ENCODE results near the gene SPIRE1.
"Not testable (repeated sequence)": the region's sequence is repeated elsewhere in the genome, so short reads cannot be mapped to it uniquely, and the experiment has no call there.

The SPIRE1 gene

GRCh38 chr18:12500986-12501385, 156.9 kb downstream of the SPIRE1 start:
- Histone ChIP-seq H3K36me3 (ENCODE audit: control insufficient read depth, insufficient read depth, low read length) (no peaks in the 10 kb centered on the region), H3K27ac (ENCODE audit: insufficient read depth, low read depth, low read length, poor library complexity, severe bottlenecking) (no peak overlapping the region), H3K4me1 (ENCODE audit: control insufficient read depth, insufficient read depth, low read length) (no peaks in the 10 kb centered on the region), H3K4me3 (ENCODE audit: insufficient read depth, low read depth, low read length) (no peak overlapping the region), H3K27me3 (ENCODE audit: control insufficient read depth, insufficient read depth, low read length, poor library complexity, severe bottlenecking) (no peaks in the 10 kb centered on the region), H3K9me3 (ENCODE audit: control insufficient read depth, low read length) (no peaks in the 10 kb centered on the region)
- 98 to 99% methylated on average over 6 of the region's 6 CpGs for WGBS, 2 experiments

- no peaks in the 10 kb centered on the region for H3K9me3 ChIP-seq (ENCODE audit: control insufficient read depth, low read length)
- H3K4me3 ChIP-seq (ENCODE audit: insufficient read depth, low read depth, low read length): no peak overlapping the region
- H3K36me3 ChIP-seq (ENCODE audit: control insufficient read depth, insufficient read depth, low read length): no peaks in the 10 kb centered on the region
- H3K4me1 ChIP-seq (ENCODE audit: control insufficient read depth, insufficient read depth, low read length): no peaks in the 10 kb centered on the region
- WGBS, 2 experiments: 94% methylated on average over 3 of the region's 3 CpGs
- H3K27ac ChIP-seq (ENCODE audit: insufficient read depth, low read depth, low read length, poor library complexity, severe bottlenecking): no peak overlapping the region
- no peaks in the 10 kb centered on the region for H3K27me3 ChIP-seq (ENCODE audit: control insufficient read depth, insufficient read depth, low read length, poor library complexity, severe bottlenecking)
Measured at GRCh38 chr18:12497839-12498238, 160.1 kb downstream of the SPIRE1 start.

DNA sequence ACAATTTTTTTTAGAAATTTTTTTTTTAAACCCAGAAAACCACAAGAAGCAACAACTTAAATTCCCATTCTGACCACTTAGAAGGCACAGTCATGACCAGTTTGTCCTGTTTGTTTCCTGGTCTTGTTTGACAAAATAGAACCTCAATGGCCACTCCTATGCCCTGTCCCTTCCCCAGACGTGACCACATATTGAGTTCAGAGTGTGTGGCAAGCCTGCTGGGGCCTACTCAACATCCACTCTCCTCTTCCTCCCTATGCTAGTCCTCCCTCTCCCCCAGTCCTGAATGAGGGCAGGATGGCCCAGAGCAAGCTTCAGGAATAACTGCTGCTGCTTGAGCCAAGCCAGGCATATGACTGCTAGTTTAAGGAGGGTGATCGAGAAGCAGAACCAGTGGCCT, 160.6 kb downstream of the SPIRE1 start:
- Histone ChIP-seq H3K36me3 (ENCODE audit: control insufficient read depth, insufficient read depth, low read length) (no peaks in the 10 kb centered on the region), H3K4me1 (ENCODE audit: control insufficient read depth, insufficient read depth, low read length) (no peaks in the 10 kb centered on the region), H3K27ac (ENCODE audit: insufficient read depth, low read depth, low read length, poor library complexity, severe bottlenecking) (no peak overlapping the region), H3K27me3 (ENCODE audit: control insufficient read depth, insufficient read depth, low read length, poor library complexity, severe bottlenecking) (no peaks in the 10 kb centered on the region), H3K9me3 (ENCODE audit: control insufficient read depth, low read length) (no peaks in the 10 kb centered on the region), H3K4me3 (ENCODE audit: insufficient read depth, low read depth, low read length) (no peak overlapping the region)
- WGBS, 2 experiments: 85 to 98% methylated on average over 2 of the region's 2 CpGs

DNA sequence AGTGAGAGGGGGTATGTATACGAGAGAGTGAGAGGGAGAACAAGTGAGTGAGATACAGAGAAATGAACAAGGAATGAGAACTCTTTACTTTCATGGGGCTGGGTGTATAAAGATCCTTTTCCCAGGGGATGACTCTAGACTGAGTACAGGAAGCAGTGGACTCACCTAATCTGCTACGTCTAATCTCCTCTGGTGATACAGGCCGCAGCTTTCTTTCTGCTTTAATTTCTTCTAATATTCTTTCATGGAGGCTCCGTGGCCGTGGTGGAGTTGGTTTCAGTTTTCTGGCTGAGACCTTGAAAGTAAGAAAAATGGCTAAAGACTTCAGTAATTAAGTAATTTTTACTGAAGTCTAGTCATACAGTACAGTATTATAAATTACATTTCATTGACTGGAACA, 165.0 kb downstream of the SPIRE1 start:
- 95 to 99% methylated on average over 5 of the region's 5 CpGs for WGBS, 2 experiments
- no peak overlapping the region for H3K4me3 ChIP-seq (ENCODE audit: insufficient read depth, low read depth, low read length)
- no peaks in the 10 kb centered on the region for H3K27me3 ChIP-seq (ENCODE audit: control insufficient read depth, insufficient read depth, low read length, poor library complexity, severe bottlenecking)
- no peaks in the 10 kb centered on the region for H3K9me3 ChIP-seq (ENCODE audit: control insufficient read depth, low read length)
- H3K4me1 ChIP-seq (ENCODE audit: control insufficient read depth, insufficient read depth, low read length): no peaks in the 10 kb centered on the region
- no peak overlapping the region for H3K27ac ChIP-seq (ENCODE audit: insufficient read depth, low read depth, low read length, poor library complexity, severe bottlenecking)
- no peaks in the 10 kb centered on the region for H3K36me3 ChIP-seq (ENCODE audit: control insufficient read depth, insufficient read depth, low read length)

GRCh38 chr18:12491611-12492435, 166.1 kb downstream of the SPIRE1 start:
- WGBS, 2 experiments: 88 to 91% methylated on average over 8 of the region's 9 CpGs
- Histone ChIP-seq H3K27ac (ENCODE audit: insufficient read depth, low read depth, low read length, poor library complexity, severe bottlenecking) (no peak overlapping the region), H3K4me1 (ENCODE audit: control insufficient read depth, insufficient read depth, low read length) (no peaks in the 10 kb centered on the region), H3K27me3 (ENCODE audit: control insufficient read depth, insufficient read depth, low read length, poor library complexity, severe bottlenecking) (no peaks in the 10 kb centered on the region), H3K4me3 (ENCODE audit: insufficient read depth, low read depth, low read length) (no peak overlapping the region), H3K36me3 (ENCODE audit: control insufficient read depth, insufficient read depth, low read length) (no peaks in the 10 kb centered on the region), H3K9me3 (ENCODE audit: control insufficient read depth, low read length) (no peaks in the 10 kb centered on the region)

DNA sequence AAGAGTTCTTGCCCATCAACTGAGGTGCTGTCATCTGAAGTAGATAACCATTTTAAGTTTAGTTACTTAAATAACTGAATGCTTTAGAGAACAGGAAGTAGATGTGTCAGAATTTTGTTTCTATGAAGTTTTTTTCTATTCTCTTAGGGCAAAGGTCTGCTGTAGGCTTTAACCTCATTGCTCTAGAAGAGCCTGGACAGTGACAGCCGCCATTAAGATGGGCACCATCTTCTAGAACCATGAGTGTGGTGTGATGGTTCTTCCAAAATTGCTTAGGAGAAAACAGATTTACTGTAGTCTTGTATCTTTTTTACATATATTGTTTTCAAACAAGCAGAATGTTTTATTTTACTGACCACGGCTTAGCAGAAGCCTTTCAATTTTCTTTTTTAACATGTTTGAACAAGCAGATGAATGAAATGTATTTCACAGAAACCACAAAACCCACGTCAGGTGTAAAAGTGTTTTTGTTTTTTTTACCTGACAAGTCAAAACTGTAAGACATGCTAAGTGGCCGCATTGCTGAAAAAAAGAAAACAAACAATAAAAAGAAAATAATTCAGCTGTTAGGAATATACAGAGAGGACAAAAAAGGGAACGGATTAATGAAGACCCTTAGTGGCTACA, 172.3 kb downstream of the SPIRE1 start:
- H3K4me3 ChIP-seq (ENCODE audit: insufficient read depth, low read depth, low read length): no peak overlapping the region
- 95 to 96% methylated on average over 4 to 5 of the region's 5 CpGs for WGBS, 2 experiments
- no peaks in the 10 kb centered on the region for H3K36me3 ChIP-seq (ENCODE audit: control insufficient read depth, insufficient read depth, low read length)
- H3K4me1 ChIP-seq (ENCODE audit: control insufficient read depth, insufficient read depth, low read length): no peaks in the 10 kb centered on the region
- H3K27ac ChIP-seq (ENCODE audit: insufficient read depth, low read depth, low read length, poor library complexity, severe bottlenecking): no peak overlapping the region
- H3K27me3 ChIP-seq (ENCODE audit: control insufficient read depth, insufficient read depth, low read length, poor library complexity, severe bottlenecking): no peaks in the 10 kb centered on the region
- H3K9me3 ChIP-seq (ENCODE audit: control insufficient read depth, low read length): no peaks in the 10 kb centered on the region

GRCh38 chr18:12481915-12482314, 176.0 kb downstream of the SPIRE1 start:
- H3K4me3 ChIP-seq (ENCODE audit: insufficient read depth, low read depth, low read length); H3K9me3 ChIP-seq (ENCODE audit: control insufficient read depth, low read length); H3K4me1 ChIP-seq (ENCODE audit: control insufficient read depth, insufficient read depth, low read length); H3K36me3 ChIP-seq (ENCODE audit: control insufficient read depth, insufficient read depth, low read length); H3K27ac ChIP-seq (ENCODE audit: insufficient read depth, low read depth, low read length, poor library complexity, severe bottlenecking); H3K27me3 ChIP-seq (ENCODE audit: control insufficient read depth, insufficient read depth, low read length, poor library complexity, severe bottlenecking): not testable (repeated sequence)
- WGBS, 2 experiments: 92 to 93% methylated on average over 9 to 10 of the region's 10 CpGs

- Histone ChIP-seq H3K27me3 (ENCODE audit: control insufficient read depth, insufficient read depth, low read length, poor library complexity, severe bottlenecking) (no peaks in the 10 kb centered on the region), H3K27ac (ENCODE audit: insufficient read depth, low read depth, low read length, poor library complexity, severe bottlenecking) (no peak overlapping the region), H3K4me1 (ENCODE audit: control insufficient read depth, insufficient read depth, low read length) (peaks cover 4% of the 10 kb centered on the region), H3K4me3 (ENCODE audit: insufficient read depth, low read depth, low read length) (no peak overlapping the region), H3K9me3 (ENCODE audit: control insufficient read depth, low read length) (no peaks in the 10 kb centered on the region), H3K36me3 (ENCODE audit: control insufficient read depth, insufficient read depth, low read length) (no peaks in the 10 kb centered on the region)
Measured at GRCh38 chr18:12479982-12480381, 177.9 kb downstream of the SPIRE1 start.

DNA sequence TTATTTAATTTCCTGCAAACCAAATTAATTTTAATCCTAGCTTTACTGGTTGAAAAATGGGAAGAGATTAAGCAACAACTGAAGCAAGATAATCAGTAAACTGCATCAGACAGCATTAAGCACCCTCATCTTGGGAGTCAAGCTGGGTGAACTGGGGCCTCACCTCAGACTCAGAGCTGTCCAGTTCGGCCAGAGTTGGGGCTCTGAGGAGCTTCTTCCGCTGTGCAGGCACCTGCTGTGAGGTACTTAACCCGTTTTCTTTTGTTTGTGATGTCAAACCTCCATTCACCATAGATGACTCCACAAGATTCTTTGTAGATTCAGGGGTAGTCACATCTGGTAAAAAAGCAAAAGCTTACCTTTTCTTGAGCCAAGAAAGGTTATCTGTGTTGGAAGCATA, 178.4 kb downstream of the SPIRE1 start:
- no peaks in the 10 kb centered on the region for H3K27me3 ChIP-seq (ENCODE audit: control insufficient read depth, insufficient read depth, low read length, poor library complexity, severe bottlenecking)
- no peaks in the 10 kb centered on the region for H3K9me3 ChIP-seq (ENCODE audit: control insufficient read depth, low read length)
- no peaks in the 10 kb centered on the region for H3K36me3 ChIP-seq (ENCODE audit: control insufficient read depth, insufficient read depth, low read length)
- H3K4me1 ChIP-seq (ENCODE audit: control insufficient read depth, insufficient read depth, low read length): peaks cover 4% of the 10 kb centered on the region
- no peak overlapping the region for H3K4me3 ChIP-seq (ENCODE audit: insufficient read depth, low read depth, low read length)
- no peak overlapping the region for H3K27ac ChIP-seq (ENCODE audit: insufficient read depth, low read depth, low read length, poor library complexity, severe bottlenecking)
- WGBS, 2 experiments: 65 to 86% methylated on average over 2 to 3 of the region's 3 CpGs

DNA sequence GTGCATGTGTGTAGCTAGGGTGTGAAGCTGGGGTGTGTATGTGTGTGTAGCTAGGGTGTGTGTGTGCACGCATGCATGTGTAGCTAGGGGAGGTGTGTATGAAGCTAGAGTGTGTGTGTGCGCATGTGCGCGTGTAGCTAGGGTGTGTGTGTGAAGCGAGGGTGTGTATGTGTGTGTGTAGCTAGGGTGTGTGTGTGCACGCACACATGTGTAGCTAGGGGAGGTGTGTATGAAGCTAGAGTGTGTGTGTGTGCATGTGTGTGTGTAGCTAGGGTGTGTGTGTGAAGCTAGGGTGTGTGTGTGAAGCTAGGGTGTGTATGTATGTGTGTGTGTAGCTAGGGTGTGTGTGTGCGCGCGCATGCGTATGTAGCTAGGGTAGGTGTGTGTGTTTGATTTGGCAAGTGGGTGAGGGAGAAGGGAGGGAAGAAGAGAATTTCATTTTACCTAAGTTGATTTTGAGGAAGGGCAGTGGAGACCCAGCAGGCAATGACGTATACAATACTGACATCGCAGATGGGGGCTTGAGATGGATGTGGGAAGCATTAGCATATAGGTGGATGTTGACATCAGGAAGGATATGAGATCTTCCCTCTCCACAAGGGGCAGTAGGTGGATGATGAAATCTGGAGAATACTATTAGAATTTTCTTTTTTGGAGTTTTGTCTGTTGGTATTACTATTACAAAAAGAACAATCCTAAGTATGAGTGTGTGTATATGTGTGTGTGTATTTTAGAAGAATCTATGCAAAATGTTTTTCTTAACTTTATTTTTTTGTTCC, 179.4 kb downstream of the SPIRE1 start:
- Histone ChIP-seq H3K36me3 (ENCODE audit: control insufficient read depth, insufficient read depth, low read length) (no peaks in the 10 kb centered on the region), H3K4me1 (ENCODE audit: control insufficient read depth, insufficient read depth, low read length) (peaks cover 4% of the 10 kb centered on the region), H3K27me3 (ENCODE audit: control insufficient read depth, insufficient read depth, low read length, poor library complexity, severe bottlenecking) (no peaks in the 10 kb centered on the region), H3K4me3 (ENCODE audit: insufficient read depth, low read depth, low read length) (no peak overlapping the region), H3K9me3 (ENCODE audit: control insufficient read depth, low read length) (no peaks in the 10 kb centered on the region), H3K27ac (ENCODE audit: insufficient read depth, low read depth, low read length, poor library complexity, severe bottlenecking) (no peak overlapping the region)
- WGBS, 2 experiments: 92 to 95% methylated on average over 12 of the region's 12 CpGs

Measured in ectodermal cell (in vitro differentiated cells).